Smooth muscle cell (in vitro differentiated cells): ENCODE measurements around the gene NUAK2. TPM values are rescaled to one million over a fixed set of nuclear protein-coding genes. Genes with fewer than 3 reads are reported as not detected.

Experiments
- DNase-seq: peaks from one replicate; lab custom pipeline; 2025; ENCODE audit not compliant: unreplicated experiment; lab: John Stamatoyannopoulos, UW
- H2AFZ ChIP-seq: fragments of 200-600 bp; sonication (generic); 2 replicates; pipeline ENCODE4 v1.6.0; 2016; ENCODE audit warnings: antibody characterized with exemption, low read depth, mild to moderate bottlenecking
- H3F3A ChIP-seq: fragments of 200-600 bp; sonication (generic); 2 replicates; pipeline ENCODE4 v1.6.0; 2017; ENCODE audit warnings: antibody characterized with exemption, low read depth
- H3K27ac ChIP-seq: fragments of 200-600 bp; sonication (generic); 2 replicates; pipeline ENCODE4 v1.5.1; 2016; ENCODE audit warnings: low read depth, mild to moderate bottlenecking
- H3K27me3 ChIP-seq: fragments of 200-600 bp; sonication (generic); 2 replicates; pipeline ENCODE4 v1.6.1; 2016; ENCODE audit warnings: low read depth, mild to moderate bottlenecking
- H3K36me3 ChIP-seq: fragments of 200-600 bp; sonication (generic); 2 replicates; pipeline ENCODE4 v1.5.1; 2016; ENCODE audit warnings: low read depth
- H3K4me1 ChIP-seq: fragments of 200-600 bp; sonication (generic); 2 replicates; pipeline ENCODE4 v1.5.1; 2016; ENCODE audit warnings: low read depth
- H3K4me2 ChIP-seq: fragments of 200-600 bp; sonication (generic); 2 replicates; pipeline ENCODE4 v1.6.0; 2016; ENCODE audit warnings: mild to moderate bottlenecking
- H3K4me3 ChIP-seq: fragments of 200-600 bp; sonication (generic); 2 replicates; pipeline ENCODE4 v1.5.1; 2016; ENCODE audit warnings: mild to moderate bottlenecking
- H3K79me2 ChIP-seq: fragments of 200-600 bp; sonication (generic); 2 replicates; pipeline ENCODE4 v1.6.0; 2016; ENCODE audit warnings: low read depth, mild to moderate bottlenecking
- H3K9ac ChIP-seq: fragments of 200-600 bp; sonication (generic); 2 replicates; pipeline ENCODE4 v1.6.0; 2016; ENCODE audit warnings: low read depth
- H3K9me3 ChIP-seq: fragments of 200-600 bp; sonication (generic); replicated peaks from 2 replicates; pipeline ENCODE4 v1.5.1; 2016; ENCODE audit warnings: low read depth
- H4K20me1 ChIP-seq: fragments of 200-600 bp; sonication (generic); 2 replicates; pipeline ENCODE4 v1.6.0; 2016; ENCODE audit warnings: low read depth
- WGBS: methylation state at CpG from one replicate; pipeline ENCODE4 v1.1.7; 2016; ENCODE audit warnings: low lambda C conversion rate; 5-methylcytosine and 5-hydroxymethylcytosine counted together
- polyA plus RNA-seq: library from polyadenylated mRNA; unstranded; fragments of >200 nt; fragmentation: Nextera tagmentation; extraction: Ambion mirVana; gene quantifications from 2 replicates; pipeline ENCODE4 v1.2.1, GENCODE V29; 2016
- small RNA-seq: library from RNA; depleted of rRNA; stranded (forward); fragments of <200 nt; gene quantifications from one replicate; pipeline ENCODE3, GENCODE V24; 2014
- total RNA-seq: library from RNA; depleted of rRNA; stranded (reverse); fragments of >200 nt; gene quantifications from 2 replicates; pipeline ENCODE4 v1.2.3, GENCODE V29; 2014
- TF ChIP-seq, protein P1 (sequence below): fragments of 200-600 bp; sonication (generic); IDR thresholded peaks from 2 replicates; pipeline ENCODE4 v1.5.1; 2017; ENCODE audit warnings: borderline replicate concordance, mild to moderate bottlenecking, antibody characterized with exemption; ENCODE audit not compliant: insufficient read depth, poor library complexity, severe bottlenecking

Gene NUAK2
- total and polyA plus RNA-seq, 2 experiments from 2014 or later: 11.3 to 15.8 TPM

DNA sequence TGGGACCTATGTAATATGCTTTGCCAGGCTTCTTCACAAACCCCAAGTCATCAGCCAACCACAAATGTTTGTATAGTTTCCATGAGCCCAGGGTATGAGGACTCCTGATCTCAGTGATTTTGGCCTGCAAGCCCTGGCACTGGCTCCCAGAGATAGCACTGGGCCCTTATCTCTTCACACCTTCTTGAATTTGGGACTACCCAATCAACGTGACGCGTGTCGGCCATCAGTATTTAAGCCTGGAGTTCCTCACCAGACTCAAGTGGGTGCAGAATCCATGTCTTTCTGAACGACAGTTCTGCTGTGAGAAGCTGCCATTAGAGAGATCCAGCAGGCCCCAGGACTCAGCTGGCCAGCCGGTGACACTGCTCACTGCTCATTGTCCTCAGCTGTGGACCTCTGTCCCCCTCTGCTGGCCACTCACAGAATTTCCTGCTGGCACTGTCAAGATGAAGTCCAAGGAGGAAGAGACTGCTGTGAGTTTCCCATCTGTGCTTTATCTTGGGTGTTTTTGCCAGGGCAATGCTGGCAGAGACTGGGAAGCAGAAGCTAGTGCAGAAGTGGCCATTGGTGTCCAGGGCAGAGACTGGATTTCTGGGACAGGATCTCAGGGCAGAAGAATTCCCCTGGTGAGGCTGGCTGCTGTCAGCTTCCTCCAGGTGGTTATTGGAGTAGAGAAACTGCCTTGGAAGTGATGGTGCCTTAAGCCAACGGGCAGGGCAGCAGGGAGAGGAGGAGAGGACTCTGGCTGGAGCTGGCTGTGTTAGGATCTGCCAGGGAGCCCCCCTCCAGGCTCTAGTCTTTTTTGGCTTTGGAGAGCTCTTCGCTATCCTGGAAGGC, 65.4 kb downstream of the NUAK2 start:
- Histone ChIP-seq H3K27me3 (no peaks in the 10 kb centered on the region), H3K36me3 (no peaks in the 10 kb centered on the region), H3F3A (no peaks in the 10 kb centered on the region), H4K20me1 (no peaks in the 10 kb centered on the region), H3K9ac (no peak overlapping the region), H3K79me2 (no peaks in the 10 kb centered on the region), H3K27ac (no peak overlapping the region), H3K4me2 (no peak overlapping the region), H3K4me1 (peaks cover 13% of the 10 kb centered on the region), H3K9me3 (no peaks in the 10 kb centered on the region), H2AFZ (no peak overlapping the region), H3K4me3 (no peak overlapping the region)
- WGBS: 40% methylated on average over 8 of the region's 8 CpGs
- DNase-seq: peak; percentile 75
- TF ChIP-seq, protein P1, sequence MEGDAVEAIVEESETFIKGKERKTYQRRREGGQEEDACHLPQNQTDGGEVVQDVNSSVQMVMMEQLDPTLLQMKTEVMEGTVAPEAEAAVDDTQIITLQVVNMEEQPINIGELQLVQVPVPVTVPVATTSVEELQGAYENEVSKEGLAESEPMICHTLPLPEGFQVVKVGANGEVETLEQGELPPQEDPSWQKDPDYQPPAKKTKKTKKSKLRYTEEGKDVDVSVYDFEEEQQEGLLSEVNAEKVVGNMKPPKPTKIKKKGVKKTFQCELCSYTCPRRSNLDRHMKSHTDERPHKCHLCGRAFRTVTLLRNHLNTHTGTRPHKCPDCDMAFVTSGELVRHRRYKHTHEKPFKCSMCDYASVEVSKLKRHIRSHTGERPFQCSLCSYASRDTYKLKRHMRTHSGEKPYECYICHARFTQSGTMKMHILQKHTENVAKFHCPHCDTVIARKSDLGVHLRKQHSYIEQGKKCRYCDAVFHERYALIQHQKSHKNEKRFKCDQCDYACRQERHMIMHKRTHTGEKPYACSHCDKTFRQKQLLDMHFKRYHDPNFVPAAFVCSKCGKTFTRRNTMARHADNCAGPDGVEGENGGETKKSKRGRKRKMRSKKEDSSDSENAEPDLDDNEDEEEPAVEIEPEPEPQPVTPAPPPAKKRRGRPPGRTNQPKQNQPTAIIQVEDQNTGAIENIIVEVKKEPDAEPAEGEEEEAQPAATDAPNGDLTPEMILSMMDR: peak; percentile 95

Small RNAs within 50 kb of the gene (small RNA-seq; reads per million reads assigned to genes)
- 0.53 reads per million, percentile 18 among the genes with 10 or more reads in this experiment for gene SNRPGP10

Other genes starting within 250 kb of the NUAK2 start
- 0.54 and 1.9 TPM in 2 replicates for gene TMEM81, start 237.3 kb downstream of the NUAK2 start, total RNA-seq
- gene TMEM81, start 237.3 kb downstream of the NUAK2 start, polyA plus RNA-seq: 0.92 and 1.8 TPM in 2 replicates
- 18.8 and 19.0 TPM in 2 replicates for gene RBBP5, start 199.8 kb downstream of the NUAK2 start, total RNA-seq
- gene RBBP5, start 199.8 kb downstream of the NUAK2 start, polyA plus RNA-seq: 9.3 and 12.8 TPM in 2 replicates
- gene DSTYK, start 110.0 kb downstream of the NUAK2 start, total RNA-seq: 8.7 and 12.1 TPM in 2 replicates
- 6.9 TPM in 2 replicates for gene DSTYK, start 110.0 kb downstream of the NUAK2 start, polyA plus RNA-seq
- 2.1 and 3.3 TPM in 2 replicates for gene TMCC2, start 93.8 kb downstream of the NUAK2 start, total RNA-seq
- 2.4 and 5.6 TPM in 2 replicates for gene TMCC2, start 93.8 kb downstream of the NUAK2 start, polyA plus RNA-seq
- gene KLHDC8A, start 35.2 kb upstream of the NUAK2 start, total RNA-seq: 0.54 TPM in 1 of 2 replicates, not detected in the other
- 0.33 and 0.84 TPM in 2 replicates for gene KLHDC8A, start 35.2 kb upstream of the NUAK2 start, polyA plus RNA-seq
- gene LEMD1, start 100.3 kb upstream of the NUAK2 start, total RNA-seq: 1.3 and 5.8 TPM in 2 replicates
- 8.0 and 15.0 TPM in 2 replicates for gene LEMD1, start 100.3 kb upstream of the NUAK2 start, polyA plus RNA-seq
- 1.3 and 3.9 TPM in 2 replicates for gene BLACAT1, start 134.3 kb upstream of the NUAK2 start, total RNA-seq
- gene BLACAT1, start 134.3 kb upstream of the NUAK2 start, polyA plus RNA-seq: 0.72 and 2.8 TPM in 2 replicates
- gene CDK18, start 182.9 kb upstream of the NUAK2 start, total RNA-seq: 3.5 and 6.1 TPM in 2 replicates
- 6.1 and 10.0 TPM in 2 replicates for gene CDK18, start 182.9 kb upstream of the NUAK2 start, polyA plus RNA-seq